GM18520 (cell line): ENCODE results near the gene PAX2.

ENCODE experiments used
- ATAC-seq: cut with Tn5 transposase; IDR thresholded peaks from one replicate; pipeline ENCODE4 v1.9.1; 2021; ENCODE audit not compliant: unreplicated experiment

PAX2 gene

DNA sequence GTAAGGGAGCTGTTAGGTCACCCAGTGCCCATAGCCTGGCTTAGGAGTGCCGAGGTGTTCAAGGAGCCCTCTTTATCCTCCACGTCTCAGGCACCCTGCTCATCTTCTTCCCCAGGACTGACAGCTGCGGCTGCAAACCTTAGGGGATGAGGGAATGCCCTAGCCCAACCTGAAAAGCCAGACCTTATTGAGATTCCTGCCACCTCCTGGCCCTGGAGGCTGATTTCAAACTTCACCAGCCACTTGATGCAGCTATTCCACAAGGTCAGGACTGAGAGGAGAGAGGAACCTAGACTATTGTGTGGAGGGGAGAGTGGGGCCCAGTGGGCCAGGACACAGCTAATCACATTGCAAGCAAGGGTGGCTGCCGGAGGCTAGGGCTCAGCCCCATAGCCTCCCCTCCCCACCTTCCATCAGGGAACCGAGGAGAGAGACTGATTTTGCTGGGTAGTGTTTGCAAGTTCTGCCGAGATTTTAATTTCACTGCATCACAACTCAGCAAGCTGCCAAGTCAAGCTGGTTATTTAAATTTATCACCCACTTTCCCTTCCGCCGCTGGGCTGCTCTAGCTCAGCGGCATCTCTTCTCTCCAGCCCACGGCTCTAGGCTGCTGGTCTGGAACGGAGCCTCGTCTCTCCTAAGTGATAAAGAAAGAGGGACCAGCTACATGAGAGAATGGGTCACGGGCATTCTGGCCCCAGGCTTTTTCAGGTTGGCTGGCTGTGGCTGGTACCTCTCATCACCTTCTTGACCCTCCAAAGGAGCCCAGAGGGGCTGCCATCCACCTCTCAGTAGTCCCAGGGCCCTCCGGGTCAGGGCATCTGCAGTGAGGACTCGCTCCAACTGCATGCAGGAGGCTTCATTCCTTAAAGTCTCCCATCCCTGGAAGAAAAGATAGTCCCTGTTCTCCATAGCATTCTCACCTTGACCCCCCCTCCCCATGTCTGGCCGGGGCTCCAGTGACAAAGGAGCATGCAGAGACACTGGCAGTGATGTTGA lies 66.7 kb downstream of the PAX2 start:
- ATAC-seq: no peak

DNA sequence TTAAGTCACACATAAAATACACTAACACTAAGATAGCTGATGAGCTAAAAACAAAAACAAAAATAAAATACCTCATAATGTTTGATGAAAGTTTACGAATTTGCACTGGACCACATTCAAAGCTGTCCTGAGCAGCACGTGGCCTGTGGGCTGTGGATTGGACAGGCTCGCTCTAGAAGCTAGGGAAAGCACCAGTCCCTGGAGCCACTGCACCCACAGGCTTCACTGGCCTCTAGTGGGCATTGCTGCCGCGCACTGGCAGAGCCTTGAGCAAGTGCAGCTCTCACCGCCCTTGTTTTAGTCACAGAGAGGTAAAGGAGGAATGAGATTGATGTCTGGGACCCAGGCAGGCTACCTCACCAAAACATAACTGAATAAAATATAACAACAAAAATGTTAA lies 67.6 kb downstream of the PAX2 start:
- no peak for ATAC-seq

DNA sequence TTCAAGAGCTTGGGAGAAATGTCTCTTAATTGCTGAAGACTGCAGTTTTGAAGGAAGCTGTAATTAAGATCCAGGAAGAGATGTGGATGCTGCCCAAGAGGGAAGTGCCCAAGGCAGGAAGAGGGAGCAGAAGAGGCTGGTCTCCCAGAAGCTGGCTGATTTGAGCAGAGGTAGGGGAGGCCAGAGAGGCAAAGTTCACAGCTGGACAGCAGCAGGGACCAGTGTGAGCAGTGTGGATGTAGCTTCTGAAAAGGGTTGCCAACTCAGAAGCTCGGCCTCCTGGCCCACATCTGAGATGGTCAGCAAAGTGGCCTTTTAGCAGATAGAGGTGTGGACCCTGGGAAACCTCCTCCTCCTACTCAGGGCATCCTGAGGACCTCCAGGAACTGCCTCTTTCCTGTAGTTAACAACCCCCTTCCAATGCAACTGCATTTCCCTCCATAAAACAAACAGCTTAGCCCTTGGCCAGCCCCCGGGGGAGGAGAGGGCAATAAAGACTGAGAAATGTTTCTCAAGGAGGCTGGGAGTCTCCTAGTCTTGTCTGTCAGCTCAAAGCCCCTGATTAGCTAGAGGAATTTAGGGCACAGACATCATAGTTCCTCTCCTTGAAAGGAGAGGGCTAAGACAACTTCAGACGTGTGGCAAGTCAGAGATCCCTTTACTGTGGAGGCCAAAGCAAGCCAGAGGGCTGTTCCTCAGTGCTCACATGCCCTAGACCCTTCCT lies 69.5 kb downstream of the PAX2 start:
- no peak for ATAC-seq

DNA sequence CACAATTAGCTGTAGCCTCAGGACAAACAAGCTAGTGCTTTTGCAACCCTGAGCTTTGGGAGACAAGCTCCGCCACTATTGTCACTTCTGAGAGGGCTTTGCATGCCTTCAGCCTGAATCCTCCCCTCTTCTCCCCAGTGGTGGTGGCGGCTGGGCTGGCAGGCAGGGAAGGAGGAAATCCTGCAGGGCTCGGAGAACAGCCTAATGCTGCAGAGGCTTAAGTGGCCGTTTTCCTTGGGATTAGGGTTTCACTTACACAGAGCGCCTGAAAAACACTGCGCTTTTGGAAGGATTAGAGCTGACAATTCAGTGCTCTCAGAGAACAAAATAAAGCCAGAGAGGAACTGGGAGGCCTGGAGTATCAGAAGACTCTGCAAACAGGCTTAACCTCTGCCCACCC lies 71.3 kb downstream of the PAX2 start:
- ATAC-seq: no peak

DNA sequence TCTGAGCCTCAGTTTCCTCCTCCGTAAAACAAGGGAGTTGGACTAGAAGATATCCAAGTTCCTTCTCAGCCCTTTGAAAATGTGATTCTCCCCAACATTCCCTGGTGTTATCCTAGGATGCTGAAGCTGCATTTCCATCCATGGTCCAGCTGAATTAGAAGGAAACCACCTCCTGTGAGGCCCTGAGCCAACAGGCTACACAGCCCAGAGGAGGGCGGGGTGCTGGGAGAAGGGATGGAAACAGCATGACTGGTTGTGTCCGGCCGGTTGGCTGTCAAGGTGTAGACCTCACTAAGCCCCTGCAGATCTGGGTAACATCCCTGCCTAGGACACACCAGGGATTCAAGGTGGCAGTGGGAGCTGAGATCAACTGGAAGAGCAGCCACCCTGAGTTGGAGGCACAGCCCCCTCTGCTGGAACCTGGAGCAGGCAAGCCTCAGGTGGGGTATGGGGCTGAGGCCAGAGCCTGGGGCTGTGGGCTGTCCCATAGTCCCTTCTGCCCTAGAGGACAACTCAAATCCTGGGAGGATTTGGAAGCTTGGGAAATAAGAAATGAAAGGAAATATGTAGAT lies 72.0 kb downstream of the PAX2 start:
- ATAC-seq: no peak

DNA sequence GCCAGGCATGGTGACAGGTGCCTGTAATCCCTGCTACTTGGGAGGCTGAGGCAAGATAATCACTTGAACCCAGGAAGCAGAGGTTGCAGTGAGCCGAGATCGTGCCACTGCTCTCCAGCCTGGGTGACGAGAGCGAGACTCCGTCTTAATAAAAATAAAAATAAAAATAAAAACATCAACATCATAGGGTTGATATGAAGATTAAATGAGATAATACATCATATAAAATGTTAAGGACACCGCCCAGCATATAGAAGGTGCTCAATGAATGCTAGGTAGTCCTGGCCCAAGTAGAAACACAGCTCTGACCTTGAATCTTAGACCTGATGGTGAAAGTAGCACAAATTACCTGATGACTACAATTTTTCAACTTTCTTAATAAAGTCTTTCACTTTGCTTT lies 74.0 kb downstream of the PAX2 start:
- ATAC-seq: no peak

DNA sequence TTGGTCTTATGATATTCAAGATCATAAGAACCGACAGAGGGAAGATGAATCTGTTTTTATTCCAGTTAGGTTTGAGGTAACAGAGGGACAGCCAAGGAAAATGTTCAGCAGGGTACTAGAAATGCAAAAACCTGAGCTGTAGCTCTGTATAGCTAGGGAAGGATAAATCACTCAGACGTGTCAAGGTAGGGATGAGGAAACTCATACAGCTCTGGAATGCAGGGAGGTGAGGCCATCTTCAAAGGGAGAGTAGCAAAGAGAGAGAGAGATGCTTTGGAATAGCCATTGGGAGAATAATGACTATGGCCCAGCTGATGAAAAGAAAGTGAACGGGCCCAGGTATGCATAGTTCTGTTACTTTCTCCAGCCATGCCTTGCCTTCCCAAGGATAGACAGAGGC lies 77.8 kb downstream of the PAX2 start:
- no peak for ATAC-seq

DNA sequence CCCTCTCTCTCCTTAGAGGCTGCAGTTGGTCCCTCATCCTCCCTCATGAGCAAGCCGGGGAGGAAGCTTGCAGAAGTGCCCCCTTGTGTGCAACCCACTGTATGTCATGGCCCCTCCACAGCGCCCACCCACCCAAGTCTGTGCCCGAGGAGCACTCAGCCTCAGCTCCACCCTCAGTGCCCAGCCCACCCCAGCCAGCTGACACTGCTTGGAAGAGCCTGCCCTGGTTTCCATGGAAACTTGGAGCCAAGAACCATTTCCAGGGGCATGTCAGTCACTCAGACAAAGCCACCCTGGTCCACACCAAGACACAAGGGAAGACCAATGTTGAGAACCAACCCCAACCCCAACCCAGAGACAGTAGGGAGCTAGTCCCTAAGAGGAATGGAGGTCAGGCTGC lies 79.5 kb downstream of the PAX2 start:
- no peak for ATAC-seq

DNA sequence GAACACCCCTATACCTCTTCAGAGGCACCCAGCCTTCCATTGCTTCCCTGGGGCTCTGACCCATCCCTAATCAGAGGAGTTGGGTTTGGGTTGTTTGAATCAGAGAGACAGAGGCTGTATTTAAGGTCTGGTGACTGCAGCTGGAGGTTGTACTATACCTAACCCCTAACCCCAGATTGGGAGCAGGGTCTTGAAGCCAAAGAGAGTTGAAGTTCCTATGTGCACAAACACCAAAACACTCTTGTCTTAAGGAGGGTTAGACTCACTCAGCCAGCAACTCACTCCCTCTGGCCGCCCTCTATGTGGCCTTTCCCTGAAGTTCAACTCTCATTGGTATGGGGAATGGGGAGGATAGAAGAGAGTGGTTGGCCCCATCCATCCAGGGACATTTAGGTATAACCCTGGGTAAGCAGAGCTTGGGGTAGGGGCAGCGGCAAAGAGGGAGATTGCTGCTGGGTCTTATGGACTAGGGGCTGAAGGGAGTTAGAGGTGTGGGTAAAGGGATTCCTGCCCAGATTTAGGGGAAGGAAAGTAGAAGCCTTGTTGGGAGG lies 80.0 kb downstream of the PAX2 start:
- ATAC-seq: no peak

DNA sequence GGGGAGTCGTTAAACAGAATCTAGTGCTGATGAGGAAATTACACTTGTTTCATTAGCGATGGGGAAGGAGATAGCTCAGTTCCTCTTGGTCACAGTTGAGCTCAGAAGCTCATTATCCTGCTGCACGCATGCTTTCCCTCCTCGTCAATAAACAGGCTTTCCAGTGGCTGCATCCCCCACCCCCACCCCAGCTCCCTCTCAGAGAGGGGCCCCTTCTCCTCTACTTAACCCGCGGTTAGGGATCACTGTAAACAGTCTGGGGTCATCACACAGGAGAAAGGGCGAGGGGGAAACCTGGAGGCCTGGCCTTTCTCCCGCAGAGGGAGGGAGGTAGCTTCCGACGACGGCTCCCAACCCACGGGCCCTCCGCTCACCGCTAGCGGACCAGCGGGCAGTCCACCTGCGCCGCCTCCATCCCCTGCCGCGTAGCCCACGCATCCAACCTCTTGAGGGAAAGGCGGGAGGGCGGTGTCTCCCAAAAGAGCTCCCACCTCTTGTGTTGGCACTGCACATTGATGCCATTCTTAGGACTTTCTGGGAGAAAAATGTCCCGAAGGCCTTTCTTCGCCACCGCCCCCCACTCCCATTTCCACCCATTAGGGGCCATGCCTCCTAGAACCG lies 80.8 kb downstream of the PAX2 start:
- no peak for ATAC-seq

DNA sequence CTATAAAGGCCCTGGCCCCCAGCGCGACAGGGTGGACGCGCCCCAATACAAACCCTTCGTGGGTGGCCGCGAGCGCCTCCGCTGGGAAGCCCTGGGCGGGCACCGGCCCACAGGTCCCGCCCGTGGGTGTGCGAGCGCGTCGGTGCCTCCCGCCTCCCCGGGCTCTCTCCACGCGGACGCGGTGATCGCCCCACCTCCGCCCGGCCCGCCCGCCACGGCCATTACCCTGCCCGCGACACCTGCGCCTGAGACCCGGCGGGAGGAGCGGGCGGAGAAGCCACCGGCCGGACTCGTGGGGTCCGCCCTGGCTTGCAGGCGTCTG lies 81.2 kb downstream of the PAX2 start:
- no peak for ATAC-seq

DNA sequence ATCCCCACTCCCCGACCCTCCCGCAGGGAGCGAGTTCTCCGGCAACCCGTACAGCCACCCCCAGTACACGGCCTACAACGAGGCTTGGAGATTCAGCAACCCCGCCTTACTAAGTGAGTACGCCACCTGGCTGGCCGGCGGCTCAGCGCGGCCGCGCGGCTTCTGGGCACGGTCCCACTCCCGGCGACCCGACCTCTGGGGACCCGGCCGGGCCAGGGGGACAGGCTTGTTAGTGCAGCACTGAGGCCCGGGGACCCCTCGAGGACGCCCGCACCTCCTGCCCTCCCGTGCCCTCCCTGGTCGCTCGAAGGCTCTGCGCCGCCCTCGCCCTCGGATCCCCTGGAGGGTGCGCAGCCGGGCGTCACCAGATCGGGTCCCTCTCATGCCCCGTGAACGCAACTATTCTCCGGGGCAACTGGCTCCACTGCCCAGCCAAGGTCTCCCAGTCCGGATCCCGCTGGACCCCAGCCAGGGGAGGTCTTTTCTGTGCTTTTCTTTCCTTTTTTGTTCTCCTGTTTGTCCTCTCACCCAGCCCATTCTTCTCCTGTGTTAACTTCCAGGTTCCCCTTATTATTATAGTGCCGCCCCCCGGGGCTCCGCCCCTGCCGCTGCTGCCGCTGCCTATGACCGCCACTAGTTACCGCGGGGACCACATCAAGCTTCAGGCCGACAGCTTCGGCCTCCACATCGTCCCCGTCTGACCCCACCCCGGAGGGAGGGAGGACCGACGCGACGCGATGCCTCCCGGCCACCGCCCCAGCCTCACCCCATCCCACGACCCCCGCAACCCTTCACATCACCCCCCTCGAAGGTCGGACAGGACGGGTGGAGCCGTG lies 81.8 kb downstream of the PAX2 start:
- no peak for ATAC-seq

DNA sequence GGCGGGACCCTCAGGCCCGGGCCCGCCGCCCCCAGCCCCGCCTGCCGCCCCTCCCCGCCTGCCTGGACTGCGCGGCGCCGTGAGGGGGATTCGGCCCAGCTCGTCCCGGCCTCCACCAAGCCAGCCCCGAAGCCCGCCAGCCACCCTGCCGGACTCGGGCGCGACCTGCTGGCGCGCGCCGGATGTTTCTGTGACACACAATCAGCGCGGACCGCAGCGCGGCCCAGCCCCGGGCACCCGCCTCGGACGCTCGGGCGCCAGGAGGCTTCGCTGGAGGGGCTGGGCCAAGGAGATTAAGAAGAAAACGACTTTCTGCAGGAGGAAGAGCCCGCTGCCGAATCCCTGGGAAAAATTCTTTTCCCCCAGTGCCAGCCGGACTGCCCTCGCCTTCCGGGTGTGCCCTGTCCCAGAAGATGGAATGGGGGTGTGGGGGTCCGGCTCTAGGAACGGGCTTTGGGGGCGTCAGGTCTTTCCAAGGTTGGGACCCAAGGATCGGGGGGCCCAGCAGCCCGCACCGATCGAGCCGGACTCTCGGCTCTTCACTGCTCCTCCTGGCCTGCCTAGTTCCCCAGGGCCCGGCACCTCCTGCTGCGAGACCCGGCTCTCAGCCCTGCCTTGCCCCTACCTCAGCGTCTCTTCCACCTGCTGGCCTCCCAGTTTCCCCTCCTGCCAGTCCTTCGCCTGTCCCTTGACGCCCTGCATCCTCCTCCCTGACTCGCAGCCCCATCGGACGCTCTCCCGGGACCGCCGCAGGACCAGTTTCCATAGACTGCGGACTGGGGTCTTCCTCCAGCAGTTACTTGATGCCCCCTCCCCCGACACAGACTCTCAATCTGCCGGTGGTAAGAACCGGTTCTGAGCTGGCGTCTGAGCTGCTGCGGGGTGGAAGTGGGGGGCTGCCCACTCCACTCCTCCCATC lies 82.7 kb downstream of the PAX2 start:
- no peak for ATAC-seq

DNA sequence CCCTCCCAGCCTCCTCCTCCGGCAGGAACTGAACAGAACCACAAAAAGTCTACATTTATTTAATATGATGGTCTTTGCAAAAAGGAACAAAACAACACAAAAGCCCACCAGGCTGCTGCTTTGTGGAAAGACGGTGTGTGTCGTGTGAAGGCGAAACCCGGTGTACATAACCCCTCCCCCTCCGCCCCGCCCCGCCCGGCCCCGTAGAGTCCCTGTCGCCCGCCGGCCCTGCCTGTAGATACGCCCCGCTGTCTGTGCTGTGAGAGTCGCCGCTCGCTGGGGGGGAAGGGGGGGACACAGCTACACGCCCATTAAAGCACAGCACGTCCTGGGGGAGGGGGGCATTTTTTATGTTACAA lies 83.3 kb downstream of the PAX2 start:
- no peak for ATAC-seq

DNA sequence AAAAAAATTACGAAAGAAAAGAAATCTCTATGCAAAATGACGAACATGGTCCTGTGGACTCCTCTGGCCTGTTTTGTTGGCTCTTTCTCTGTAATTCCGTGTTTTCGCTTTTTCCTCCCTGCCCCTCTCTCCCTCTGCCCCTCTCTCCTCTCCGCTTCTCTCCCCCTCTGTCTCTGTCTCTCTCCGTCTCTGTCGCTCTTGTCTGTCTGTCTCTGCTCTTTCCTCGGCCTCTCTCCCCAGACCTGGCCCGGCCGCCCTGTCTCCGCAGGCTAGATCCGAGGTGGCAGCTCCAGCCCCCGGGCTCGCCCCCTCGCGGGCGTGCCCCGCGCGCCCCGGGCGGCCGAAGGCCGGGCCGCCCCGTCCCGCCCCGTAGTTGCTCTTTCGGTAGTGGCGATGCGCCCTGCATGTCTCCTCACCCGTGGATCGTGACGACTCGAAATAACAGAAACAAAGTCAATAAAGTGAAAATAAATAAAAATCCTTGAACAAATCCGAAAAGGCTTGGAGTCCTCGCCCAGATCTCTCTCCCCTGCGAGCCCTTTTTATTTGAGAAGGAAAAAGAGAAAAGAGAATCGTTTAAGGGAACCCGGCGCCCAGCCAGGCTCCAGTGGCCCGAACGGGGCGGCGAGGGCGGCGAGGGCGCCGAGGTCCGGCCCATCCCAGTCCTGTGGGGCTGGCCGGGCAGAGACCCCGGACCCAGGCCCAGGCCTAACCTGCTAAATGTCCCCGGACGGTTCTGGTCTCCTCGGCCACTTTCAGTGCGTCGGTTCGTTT lies 83.9 kb downstream of the PAX2 start:
- ATAC-seq: no peak

DNA sequence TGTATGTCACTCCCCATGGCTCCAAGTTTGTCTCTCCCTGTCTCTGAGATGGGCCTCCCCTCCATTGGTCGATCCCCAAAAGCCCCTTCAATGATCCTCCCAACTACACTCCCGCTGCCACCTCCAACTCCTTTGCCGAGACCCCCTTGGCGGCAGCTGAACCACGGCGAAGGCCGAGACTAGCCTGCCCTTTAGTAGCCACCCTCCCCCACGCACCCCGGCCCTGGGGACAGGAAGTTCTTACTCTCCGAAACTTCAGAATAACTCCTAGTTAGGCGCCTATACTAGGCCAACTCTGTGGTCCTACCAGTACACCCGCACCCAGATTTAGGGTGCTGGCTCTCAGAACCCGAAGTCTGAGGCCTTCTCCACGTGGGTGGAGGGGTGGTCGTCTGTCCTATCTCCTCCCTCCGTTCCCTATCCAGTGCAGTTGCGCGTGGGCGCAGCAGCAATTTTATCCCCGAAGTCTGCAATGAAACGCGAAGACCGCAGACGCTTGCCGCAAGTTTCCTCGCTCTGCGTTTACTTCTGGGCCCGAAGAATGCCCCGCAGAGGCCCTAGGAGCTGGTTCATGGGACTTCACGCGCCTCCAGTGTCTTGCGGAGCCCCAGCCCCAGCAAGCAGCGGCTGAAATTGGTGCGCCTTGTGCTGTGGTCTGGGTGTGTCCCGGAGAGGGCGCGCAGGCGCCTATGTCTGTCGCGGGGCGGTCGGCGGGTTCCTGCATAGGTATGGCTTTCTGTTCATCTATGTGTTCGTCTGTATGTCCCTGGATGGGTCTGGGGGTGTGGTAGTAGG lies 84.7 kb downstream of the PAX2 start:
- ATAC-seq: no peak

DNA sequence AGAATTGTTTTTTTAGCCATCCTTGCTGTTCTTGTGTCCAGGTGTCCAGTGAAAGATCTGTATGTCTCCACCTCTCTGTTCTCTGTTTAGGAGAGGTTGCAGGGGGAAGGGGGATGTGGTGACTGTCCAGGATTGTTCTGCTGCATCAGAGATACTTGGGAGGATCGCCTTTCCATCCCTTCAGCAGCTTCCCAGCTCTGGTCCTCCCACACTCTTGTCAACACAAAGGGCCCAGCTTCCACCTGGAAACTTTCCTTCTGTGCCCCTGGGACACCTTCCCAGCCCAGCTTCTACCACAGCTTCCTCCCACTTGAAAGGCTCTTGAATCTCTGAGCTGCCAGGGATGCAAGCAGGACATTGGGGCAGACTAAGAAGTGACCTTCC lies 85.3 kb downstream of the PAX2 start:
- ATAC-seq: no peak

DNA sequence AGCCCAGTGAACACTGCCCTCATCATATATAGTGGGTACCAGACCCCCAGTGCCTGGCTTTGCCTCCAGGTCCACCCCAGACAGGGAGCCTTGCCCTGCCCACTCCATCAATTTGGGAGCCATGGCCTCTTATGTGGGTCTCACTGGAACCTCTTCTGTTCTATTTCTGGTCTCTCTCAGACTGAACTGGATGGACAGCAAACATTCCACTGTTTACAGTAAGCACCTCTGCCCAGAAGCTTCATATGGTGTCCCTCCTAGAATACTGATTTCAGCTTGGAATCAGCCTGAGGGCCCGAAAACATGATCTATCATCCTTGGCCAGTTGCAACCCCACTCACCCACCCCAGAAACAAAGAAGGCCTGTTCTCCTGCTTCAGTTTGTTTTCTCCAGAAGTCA lies 86.4 kb downstream of the PAX2 start:
- ATAC-seq: no peak
